ENCODE measurements around the gene ASPM.

Gene ASPM, protein sequence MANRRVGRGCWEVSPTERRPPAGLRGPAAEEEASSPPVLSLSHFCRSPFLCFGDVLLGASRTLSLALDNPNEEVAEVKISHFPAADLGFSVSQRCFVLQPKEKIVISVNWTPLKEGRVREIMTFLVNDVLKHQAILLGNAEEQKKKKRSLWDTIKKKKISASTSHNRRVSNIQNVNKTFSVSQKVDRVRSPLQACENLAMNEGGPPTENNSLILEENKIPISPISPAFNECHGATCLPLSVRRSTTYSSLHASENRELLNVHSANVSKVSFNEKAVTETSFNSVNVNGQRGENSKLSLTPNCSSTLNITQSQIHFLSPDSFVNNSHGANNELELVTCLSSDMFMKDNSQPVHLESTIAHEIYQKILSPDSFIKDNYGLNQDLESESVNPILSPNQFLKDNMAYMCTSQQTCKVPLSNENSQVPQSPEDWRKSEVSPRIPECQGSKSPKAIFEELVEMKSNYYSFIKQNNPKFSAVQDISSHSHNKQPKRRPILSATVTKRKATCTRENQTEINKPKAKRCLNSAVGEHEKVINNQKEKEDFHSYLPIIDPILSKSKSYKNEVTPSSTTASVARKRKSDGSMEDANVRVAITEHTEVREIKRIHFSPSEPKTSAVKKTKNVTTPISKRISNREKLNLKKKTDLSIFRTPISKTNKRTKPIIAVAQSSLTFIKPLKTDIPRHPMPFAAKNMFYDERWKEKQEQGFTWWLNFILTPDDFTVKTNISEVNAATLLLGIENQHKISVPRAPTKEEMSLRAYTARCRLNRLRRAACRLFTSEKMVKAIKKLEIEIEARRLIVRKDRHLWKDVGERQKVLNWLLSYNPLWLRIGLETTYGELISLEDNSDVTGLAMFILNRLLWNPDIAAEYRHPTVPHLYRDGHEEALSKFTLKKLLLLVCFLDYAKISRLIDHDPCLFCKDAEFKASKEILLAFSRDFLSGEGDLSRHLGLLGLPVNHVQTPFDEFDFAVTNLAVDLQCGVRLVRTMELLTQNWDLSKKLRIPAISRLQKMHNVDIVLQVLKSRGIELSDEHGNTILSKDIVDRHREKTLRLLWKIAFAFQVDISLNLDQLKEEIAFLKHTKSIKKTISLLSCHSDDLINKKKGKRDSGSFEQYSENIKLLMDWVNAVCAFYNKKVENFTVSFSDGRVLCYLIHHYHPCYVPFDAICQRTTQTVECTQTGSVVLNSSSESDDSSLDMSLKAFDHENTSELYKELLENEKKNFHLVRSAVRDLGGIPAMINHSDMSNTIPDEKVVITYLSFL (N-terminal part only)

DNA sequence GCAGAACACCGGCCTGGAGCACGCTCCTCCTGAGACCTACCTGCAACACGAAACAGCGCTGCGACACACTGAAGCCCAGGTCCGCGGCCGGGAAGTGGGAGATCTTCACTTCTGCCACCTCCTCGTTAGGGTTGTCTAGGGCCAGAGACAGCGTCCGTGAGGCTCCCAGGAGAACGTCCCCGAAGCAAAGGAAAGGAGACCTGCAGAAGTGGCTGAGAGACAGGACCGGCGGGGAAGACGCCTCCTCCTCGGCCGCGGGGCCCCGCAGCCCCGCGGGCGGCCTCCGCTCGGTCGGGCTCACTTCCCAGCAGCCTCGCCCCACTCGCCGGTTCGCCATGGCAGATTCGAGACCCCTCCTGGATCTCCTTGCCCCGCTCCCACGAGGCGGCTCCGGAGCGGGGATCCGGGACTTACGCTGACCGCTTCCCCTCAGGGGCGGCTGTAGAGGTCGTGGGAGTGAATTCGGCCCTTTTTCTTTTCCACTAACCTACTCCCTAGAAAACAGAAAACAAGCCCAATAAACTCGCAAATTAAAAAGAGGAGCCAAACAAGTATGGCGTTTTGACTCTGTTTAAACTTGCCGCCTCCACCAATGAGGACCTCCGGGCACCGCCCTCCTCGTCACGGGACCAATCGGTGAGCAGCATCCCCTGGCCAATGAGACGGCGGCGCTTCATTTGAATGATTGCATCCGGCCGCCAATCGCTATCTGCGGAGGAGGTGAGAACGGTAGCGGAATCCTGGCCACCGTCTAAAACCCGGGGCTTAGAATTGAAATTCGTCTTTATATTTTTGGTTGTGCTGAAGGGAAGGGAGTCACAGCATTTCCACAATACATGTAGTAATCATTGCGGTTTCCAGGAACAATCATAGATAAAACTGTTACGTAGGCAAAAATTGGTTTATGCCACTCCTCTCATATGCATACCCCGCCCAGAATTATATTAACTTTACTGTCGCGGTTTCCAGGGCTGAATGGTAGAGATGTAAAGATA is at the start of gene ASPM:
ASPM (minus strand) TSS at position 569 of the 995 bp plus-strand sequence; CDS start at position 337, 232 bp downstream.
- peak; percentile 98 for DNase-seq (ENCODE audit: low read depth, low spot score)

DNA sequence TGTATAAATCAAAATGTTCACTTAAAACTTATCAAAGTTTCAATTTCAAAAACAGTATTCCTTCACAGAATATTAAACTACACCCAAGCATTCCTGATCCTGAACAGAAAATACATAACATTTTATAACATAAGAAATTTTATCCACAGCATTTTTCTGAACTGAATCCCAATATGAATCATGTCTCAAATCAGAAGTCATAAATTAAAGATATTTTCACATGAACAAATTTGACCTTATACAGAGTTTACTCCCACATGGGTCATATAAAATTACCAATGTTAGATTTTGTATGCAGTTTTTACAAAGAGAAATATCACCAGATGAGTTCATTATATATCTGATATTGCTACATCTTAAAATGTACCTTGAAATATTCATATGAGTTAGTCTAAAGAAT is 48.6 kb upstream of the ASPM start:
- DNase-seq (ENCODE audit: low read depth, low spot score) = no peak

- no peak for DNase-seq (ENCODE audit: low read depth, low spot score)
Observed at GRCh38 chr1:197184190-197184589, 37.7 kb upstream of the ASPM start.

- DNase-seq (ENCODE audit: low read depth, low spot score) = no peak
Observed at GRCh38 chr1:197183195-197183748, 36.8 kb upstream of the ASPM start.

- DNase-seq (ENCODE audit: low read depth, low spot score) = no peak
Observed at GRCh38 chr1:197182716-197183115, 36.2 kb upstream of the ASPM start.

DNA sequence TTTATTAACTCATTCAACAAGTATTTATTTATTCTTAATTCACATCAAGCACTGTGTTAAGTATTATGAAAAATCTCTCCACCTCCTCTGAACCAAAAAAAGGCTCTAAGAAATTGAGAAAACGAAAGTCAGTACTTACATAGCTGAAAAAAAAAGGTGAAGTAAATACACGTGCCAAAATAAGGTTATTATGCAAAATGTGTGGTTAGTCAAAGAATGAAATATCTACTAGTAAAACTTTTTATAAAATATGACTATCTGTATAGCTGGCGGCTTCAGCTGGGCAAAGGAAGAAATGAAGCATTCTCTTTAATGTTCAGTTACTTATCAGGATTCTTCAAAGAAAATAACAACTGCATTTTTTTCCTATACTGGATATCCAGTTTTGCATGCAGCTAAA is 35.5 kb upstream of the ASPM start:
- DNase-seq (ENCODE audit: low read depth, low spot score) = no peak

GRCh38 chr1:197180252-197180878 is 33.9 kb upstream of the ASPM start:
- peak; percentile 55 for DNase-seq (ENCODE audit: low read depth, low spot score)

DNA sequence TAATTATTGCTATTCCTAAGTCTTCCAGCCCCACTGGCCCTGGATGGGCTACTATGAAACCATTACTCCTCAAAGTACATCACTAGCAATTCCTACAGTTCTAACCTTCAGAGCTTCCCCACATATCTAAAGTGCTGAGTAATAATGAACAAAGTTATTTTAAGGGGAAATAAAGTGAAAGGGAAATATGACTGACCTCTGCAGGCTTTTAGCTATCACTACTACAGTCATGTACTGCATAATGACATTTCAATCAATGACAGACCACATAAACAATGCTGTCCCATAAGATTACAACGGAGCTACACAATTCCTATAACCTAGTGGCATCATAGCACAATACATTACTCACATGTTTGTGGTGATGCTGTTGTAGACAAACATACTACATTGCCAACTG is 32.5 kb upstream of the ASPM start:
- peak; percentile 49 for DNase-seq (ENCODE audit: low read depth, low spot score)

- DNase-seq (ENCODE audit: low read depth, low spot score) = no peak
Observed at GRCh38 chr1:197174818-197175217, 28.3 kb upstream of the ASPM start.

GRCh38 chr1:197173571-197174507 is 27.4 kb upstream of the ASPM start:
- DNase-seq (ENCODE audit: low read depth, low spot score) = peak; percentile 11

GRCh38 chr1:197171531-197171930 is 25.1 kb upstream of the ASPM start:
- no peak for DNase-seq (ENCODE audit: low read depth, low spot score)

- no peak for DNase-seq (ENCODE audit: low read depth, low spot score)
Observed at GRCh38 chr1:197170538-197170937, 24.1 kb upstream of the ASPM start.

DNA sequence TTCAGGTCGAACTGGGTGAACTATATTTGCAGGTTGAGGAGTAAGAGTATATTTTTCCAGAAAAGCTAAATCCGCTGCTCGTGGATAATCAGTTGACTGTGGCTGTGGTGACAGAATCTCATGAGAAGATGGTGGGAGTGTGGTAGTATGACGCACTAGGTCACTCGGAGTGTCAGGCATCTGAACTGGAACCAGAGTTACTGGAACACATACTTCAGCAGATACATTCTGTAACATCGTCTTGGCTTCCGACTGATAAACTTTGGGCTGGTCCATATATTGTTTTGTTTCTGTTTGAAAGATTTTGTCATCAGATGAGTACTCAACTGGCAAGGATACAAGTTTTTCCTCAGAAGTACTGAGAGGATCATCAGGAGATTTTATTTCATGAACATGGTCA is 13.0 kb upstream of the ASPM start:
- DNase-seq (ENCODE audit: low read depth, low spot score) = no peak

GRCh38 chr1:197156692-197157091 is 10.2 kb upstream of the ASPM start:
- no peak for DNase-seq (ENCODE audit: low read depth, low spot score)

DNA sequence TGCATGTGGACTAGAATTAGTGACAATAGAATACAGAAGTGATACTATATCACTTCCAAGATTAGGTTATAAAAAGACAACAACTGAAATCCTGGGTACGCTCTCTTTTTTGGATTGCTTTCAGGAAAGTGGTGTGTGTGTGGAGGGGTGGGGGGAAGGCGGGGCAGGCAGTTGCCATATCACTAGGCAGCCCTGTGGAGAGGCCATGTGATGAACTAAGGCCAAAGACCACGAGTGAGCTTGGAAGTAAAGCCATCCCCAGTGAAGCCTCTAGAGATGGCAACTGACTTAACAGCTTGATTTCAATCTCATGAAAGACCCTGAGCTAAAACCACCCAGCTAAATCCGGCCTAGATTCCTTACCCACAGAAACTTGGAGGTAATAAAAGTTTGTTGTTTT is 6.2 kb upstream of the ASPM start:
- no peak for DNase-seq (ENCODE audit: low read depth, low spot score)

DNA sequence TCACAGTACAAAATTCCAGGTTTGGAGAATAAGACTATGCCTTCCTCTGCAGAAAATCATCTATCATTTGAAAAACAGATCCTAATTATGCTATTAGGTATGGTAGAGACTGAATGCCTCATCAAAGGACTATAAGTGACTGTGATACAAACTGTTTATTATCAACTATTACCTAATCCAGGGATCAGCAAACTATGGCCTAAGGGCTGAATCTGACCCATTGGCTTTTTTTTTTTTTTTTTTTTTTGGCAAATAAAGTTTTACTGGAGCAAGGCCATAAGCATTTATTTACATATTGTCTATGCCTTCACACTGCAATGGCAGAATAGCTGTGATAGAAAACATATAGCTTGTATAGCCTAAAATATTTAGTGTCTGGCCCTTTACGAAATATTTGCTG is 4.7 kb upstream of the ASPM start:
- no peak for DNase-seq (ENCODE audit: low read depth, low spot score)

DNA sequence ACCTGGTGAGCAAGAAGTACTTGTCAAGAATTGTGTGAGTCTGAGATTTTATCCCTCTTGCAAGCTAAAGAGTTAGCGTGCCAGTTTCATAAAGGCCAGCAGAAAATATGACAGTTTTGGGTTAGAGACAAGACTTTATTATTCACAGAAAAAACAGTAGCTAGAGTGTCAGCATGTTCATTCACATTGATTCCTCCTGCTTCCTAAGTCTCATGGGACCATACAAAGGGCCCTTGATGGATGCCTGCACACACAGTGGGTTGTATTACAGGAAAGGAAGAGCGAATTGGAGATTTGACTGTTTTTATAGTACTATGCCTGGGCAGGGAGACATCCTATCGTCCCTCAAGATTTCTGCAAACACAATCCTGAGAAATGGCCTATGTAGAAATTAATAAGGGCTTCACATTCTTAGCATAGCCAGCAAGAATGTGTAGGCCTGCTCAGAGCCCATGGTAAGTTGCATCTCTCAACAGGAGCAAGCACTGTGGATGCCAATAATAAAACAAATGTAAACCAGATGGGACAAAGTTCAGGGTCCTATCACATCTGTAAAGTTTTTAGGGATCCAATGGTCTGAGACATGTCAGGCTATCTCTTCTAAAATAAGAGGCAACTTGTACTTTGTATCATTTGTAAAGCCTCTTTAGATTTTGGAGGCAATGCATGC is 4.0 kb upstream of the ASPM start:
- no peak for DNase-seq (ENCODE audit: low read depth, low spot score)

- no peak for DNase-seq (ENCODE audit: low read depth, low spot score)
Observed at GRCh38 chr1:197149340-197149739, 2.9 kb upstream of the ASPM start.

Data from astrocyte of the hippocampus (primary cell).